Effector memory CD8-positive, alpha-beta T cell (primary cell): ENCODE data around the gene ARHGAP24.

Experiments
- ATAC-seq: fragments of 150-1000 bp; cut with Tn5 transposase; replicated peaks from 2 replicates; pipeline ENCODE4 v1.10.0; 2021; ENCODE audit warnings: mild to moderate bottlenecking, moderate library complexity
- DNase-seq, 3 experiments: peaks; one replicate each; pipeline ENCODE4 v3.0.0; 2021
- H3K27ac Mint-ChIP-seq, 2 donors: one replicate each; pipeline ENCODE4 v1.8.0; 2022; ENCODE audit warnings: mild to moderate bottlenecking in 2 of 2, mixed read lengths in 2 of 2, moderate library complexity in 2 of 2
- H3K27me3 Mint-ChIP-seq, 2 donors: one replicate each; pipeline ENCODE4 v1.8.0; 2022; ENCODE audit warnings: mixed read lengths in 2 of 2
- H3K36me3 Mint-ChIP-seq: one replicate; pipeline ENCODE4 v1.8.0; 2022; ENCODE audit warnings: mild to moderate bottlenecking, moderate library complexity, mixed read lengths; ENCODE audit not compliant: insufficient read depth
- H3K4me1 Mint-ChIP-seq, 2 donors: one replicate each; pipeline ENCODE4 v1.8.0; 2022; ENCODE audit warnings: low read depth in 2 of 2, mixed read lengths in 2 of 2
- H3K4me3 Mint-ChIP-seq, 2 donors: one replicate each; pipeline ENCODE4 v1.8.0; 2022; ENCODE audit warnings: mild to moderate bottlenecking in 2 of 2, mixed read lengths in 2 of 2, moderate library complexity in 2 of 2
- H3K9me3 Mint-ChIP-seq, 2 donors: one replicate each; pipeline ENCODE4 v1.8.0; 2022; ENCODE audit warnings: mixed read lengths in 2 of 2

Gene ARHGAP24

GRCh38 chr4:85557016-85557901 is 82.3 kb downstream of the ARHGAP24 start:
- DNase-seq (no peak), ATAC-seq (peak; percentile 49)
- Mint-ChIP-seq H3K27me3 (no peaks in the 10 kb centered on the region), H3K9me3 (peaks cover 8 to 20% of the 10 kb centered on the region in 2 donors), H3K36me3 (no peaks in the 10 kb centered on the region), H3K4me3 (no peak overlapping the region), H3K4me1 (no peaks in the 10 kb centered on the region), H3K27ac (no peak overlapping the region)

GRCh38 chr4:85565761-85566480 is 91.0 kb downstream of the ARHGAP24 start:
- DNase-seq, result no peak

GRCh38 chr4:85569730-85570299 is 94.9 kb downstream of the ARHGAP24 start:
- no peaks in the 10 kb centered on the region for H3K27me3 Mint-ChIP-seq
- ATAC-seq, result no peak
- no peaks in the 10 kb centered on the region for H3K4me1 Mint-ChIP-seq
- no peak overlapping the region for H3K4me3 Mint-ChIP-seq
- peaks cover 5 to 7% of the 10 kb centered on the region in 2 donors for H3K9me3 Mint-ChIP-seq
- no peak for DNase-seq
- H3K27ac Mint-ChIP-seq, result no peak overlapping the region
- no peaks in the 10 kb centered on the region for H3K36me3 Mint-ChIP-seq

More at GRCh38 chr4:85565761-85566480, 91.0 kb downstream of the ARHGAP24 start:
- no peak for ATAC-seq
- Mint-ChIP-seq H3K4me3 (no peak overlapping the region), H3K27ac (no peak overlapping the region), H3K4me1 (no peaks in the 10 kb centered on the region), H3K36me3 (no peaks in the 10 kb centered on the region), H3K27me3 (no peaks in the 10 kb centered on the region), H3K9me3 (peaks cover 6 to 7% of the 10 kb centered on the region in 2 donors)

GRCh38 chr4:85570388-85570787 is 95.4 kb downstream of the ARHGAP24 start:
- ATAC-seq (no peak), DNase-seq (no peak)
- no peak overlapping the region for H3K27ac Mint-ChIP-seq
- H3K36me3 Mint-ChIP-seq, result no peaks in the 10 kb centered on the region
- H3K27me3 Mint-ChIP-seq, result no peaks in the 10 kb centered on the region
- no peak overlapping the region for H3K4me3 Mint-ChIP-seq
- peaks cover 5 to 7% of the 10 kb centered on the region in 2 donors for H3K9me3 Mint-ChIP-seq
- H3K4me1 Mint-ChIP-seq, result no peaks in the 10 kb centered on the region

- Mint-ChIP-seq H3K9me3 (peaks cover 5 to 7% of the 10 kb centered on the region in 2 donors), H3K27ac (no peak overlapping the region), H3K4me3 (no peak overlapping the region), H3K27me3 (no peaks in the 10 kb centered on the region), H3K36me3 (no peaks in the 10 kb centered on the region), H3K4me1 (no peaks in the 10 kb centered on the region)
- DNase-seq (no peak), ATAC-seq (no peak)
Observed at GRCh38 chr4:85571008-85571407, 96.1 kb downstream of the ARHGAP24 start.

GRCh38 chr4:85573270-85573669 is 98.3 kb downstream of the ARHGAP24 start:
- H3K4me3 Mint-ChIP-seq, result no peak overlapping the region
- peaks cover 6 to 7% of the 10 kb centered on the region in 2 donors for H3K9me3 Mint-ChIP-seq
- H3K36me3 Mint-ChIP-seq, result no peaks in the 10 kb centered on the region
- ATAC-seq (no peak), DNase-seq (no peak)
- H3K27ac Mint-ChIP-seq, result no peak overlapping the region
- no peaks in the 10 kb centered on the region for H3K27me3 Mint-ChIP-seq
- H3K4me1 Mint-ChIP-seq, result no peaks in the 10 kb centered on the region

- peaks cover 0 to 2% of the 10 kb centered on the region in 2 donors for H3K9me3 Mint-ChIP-seq
- no peak overlapping the region for H3K4me3 Mint-ChIP-seq
- H3K27me3 Mint-ChIP-seq, result no peaks in the 10 kb centered on the region
- DNase-seq (no peak), ATAC-seq (no peak)
- H3K36me3 Mint-ChIP-seq, result no peaks in the 10 kb centered on the region
- H3K4me1 Mint-ChIP-seq, result no peaks in the 10 kb centered on the region
- H3K27ac Mint-ChIP-seq, result no peak overlapping the region
Observed at GRCh38 chr4:85577307-85577706, 102.4 kb downstream of the ARHGAP24 start.

- no peak overlapping the region for H3K27ac Mint-ChIP-seq
- H3K4me1 Mint-ChIP-seq, result no peaks in the 10 kb centered on the region
- no peak overlapping the region for H3K4me3 Mint-ChIP-seq
- DNase-seq, result no peak
- H3K27me3 Mint-ChIP-seq, result no peaks in the 10 kb centered on the region
- ATAC-seq, result no peak
- peaks cover 0 to 2% of the 10 kb centered on the region in 2 donors for H3K9me3 Mint-ChIP-seq
- H3K36me3 Mint-ChIP-seq, result no peaks in the 10 kb centered on the region
Observed at GRCh38 chr4:85579942-85580341, 105.0 kb downstream of the ARHGAP24 start.

GRCh38 chr4:85580489-85580888 is 105.5 kb downstream of the ARHGAP24 start:
- no peak for ATAC-seq
- no peak for DNase-seq
- no peak overlapping the region for H3K27ac Mint-ChIP-seq

GRCh38 chr4:85587952-85588351 is 113.0 kb downstream of the ARHGAP24 start:
- Mint-ChIP-seq H3K36me3 (no peaks in the 10 kb centered on the region), H3K27me3 (no peaks in the 10 kb centered on the region), H3K27ac (no peak overlapping the region), H3K4me3 (no peak overlapping the region), H3K4me1 (no peaks in the 10 kb centered on the region), H3K9me3 (peaks cover 6 to 12% of the 10 kb centered on the region in 2 donors)
- no peak for DNase-seq
- no peak for ATAC-seq

More at GRCh38 chr4:85580489-85580888, 105.5 kb downstream of the ARHGAP24 start:
- Mint-ChIP-seq H3K27me3 (no peaks in the 10 kb centered on the region), H3K36me3 (no peaks in the 10 kb centered on the region), H3K4me3 (no peak overlapping the region), H3K4me1 (no peaks in the 10 kb centered on the region), H3K9me3 (peaks cover 0 to 2% of the 10 kb centered on the region in 2 donors)

- Mint-ChIP-seq H3K9me3 (peaks cover 5 to 6% of the 10 kb centered on the region in 2 donors), H3K4me1 (no peaks in the 10 kb centered on the region), H3K27ac (no peak overlapping the region), H3K27me3 (no peaks in the 10 kb centered on the region), H3K4me3 (no peak overlapping the region), H3K36me3 (no peaks in the 10 kb centered on the region)
- DNase-seq (no peak), ATAC-seq (no peak)
Observed at GRCh38 chr4:85591406-85592098, 116.6 kb downstream of the ARHGAP24 start.

- H3K36me3 Mint-ChIP-seq, result no peaks in the 10 kb centered on the region
- peaks cover 3 to 5% of the 10 kb centered on the region in 2 donors for H3K9me3 Mint-ChIP-seq
- no peak overlapping the region for H3K27ac Mint-ChIP-seq
- H3K4me1 Mint-ChIP-seq, result no peaks in the 10 kb centered on the region
- H3K4me3 Mint-ChIP-seq, result no peak overlapping the region
- no peaks in the 10 kb centered on the region for H3K27me3 Mint-ChIP-seq
- DNase-seq, result no peak
- no peak for ATAC-seq
Observed at GRCh38 chr4:85595098-85595775, 120.3 kb downstream of the ARHGAP24 start.
